ENCODE data around the gene HIF1AN.

- no peak for TF ChIP-seq REST (IDR thresholded peaks at IDR 0.05; ENCODE audit: insufficient read depth in 1 of 2, low read depth in 2 of 2, low read length in 1 of 2)
- no peak for TF ChIP-seq CTCF (IDR thresholded peaks at IDR 0.05)
- no peak for TF ChIP-seq POLR2AphosphoS5 (IDR thresholded peaks at IDR 0.05; ENCODE audit: low read depth, low read length)
These were observed 34.8 kb downstream of the HIF1AN start for GRCh38 chr10:100570506-100570905.

Data from Panc1 (cell line).